CD14-positive monocyte (primary cell): Measurements from ENCODE around the gene USP53. TPM values are rescaled to one million over a fixed set of nuclear protein-coding genes. Genes with fewer than 3 reads are reported as not detected.

Experiments
- DNase-seq, 3 donors: peaks; one replicate each; pipeline ENCODE4 v3.0.0-alpha.2; 2011 to 2022
- H2AFZ ChIP-seq: 2 replicates; pipeline ENCODE4 v1.6.0; 2012; ENCODE audit warnings: mild to moderate bottlenecking, low read depth, low read length, inconsistent platforms; ENCODE audit not compliant: insufficient read depth, poor library complexity, severe bottlenecking
- H3K27ac ChIP-seq, 2 donors: 1 replicate in 1 of 2; 2 replicates in 1 of 2; pipeline ENCODE4 v1.5.1; 2012 to 2013; ENCODE audit warnings: low read length in 2 of 2, control low read depth in 1 of 2, inconsistent platforms in 1 of 2, low read depth in 1 of 2, mild to moderate bottlenecking in 1 of 2
- H3K27me3 ChIP-seq, 2 donors: one replicate each; pipeline versions ENCODE4 v1.6.0 to v1.6.1; 2011 to 2013; ENCODE audit warnings: low read length in 2 of 2; ENCODE audit not compliant: control insufficient read depth in 2 of 2, insufficient read depth in 2 of 2
- H3K36me3 ChIP-seq, 2 donors: replicated peaks in 1 of 2; 1 replicate in 1 of 2; 2 replicates in 1 of 2; pipeline versions ENCODE4 v1.5.1 to v1.6.1; 2012 to 2013; ENCODE audit warnings: low read length in 2 of 2, control low read depth in 1 of 2, inconsistent platforms in 1 of 2, mild to moderate bottlenecking in 1 of 2; ENCODE audit not compliant: insufficient read depth in 2 of 2, control insufficient read depth in 1 of 2
- H3K4me1 ChIP-seq, 2 donors: 1 replicate in 1 of 2; 2 replicates in 1 of 2; pipeline versions ENCODE4 v1.5.1 to v1.6.1; 2012 to 2013; ENCODE audit warnings: low read length in 2 of 2, control low read depth in 1 of 2, inconsistent platforms in 1 of 2, mild to moderate bottlenecking in 1 of 2, moderate library complexity in 1 of 2; ENCODE audit not compliant: insufficient read depth in 2 of 2, control insufficient read depth in 1 of 2
- H3K4me2 ChIP-seq: replicated peaks from 2 replicates; pipeline ENCODE3; 2012; ENCODE audit warnings: low read length, moderate library complexity, mild to moderate bottlenecking; ENCODE audit not compliant: poor library complexity, severe bottlenecking; ENCODE audit errors: extremely low read depth
- H3K4me3 ChIP-seq, 3 experiments: fragments of 200-600 bp in 1 of 3; sonication (generic) in 1 of 3; replicated peaks in 1 of 3; 1 replicate in 2 of 3; 2 replicates in 1 of 3; pipeline ENCODE4 v1.5.1; 2011 to 2013; ENCODE audit warnings: low read length in 3 of 3, mild to moderate bottlenecking in 3 of 3, control low read depth in 2 of 3, low read depth in 2 of 3, inconsistent platforms in 1 of 3, moderate library complexity in 1 of 3
- H3K79me2 ChIP-seq: 2 replicates; pipeline ENCODE4 v1.6.0; 2012; ENCODE audit warnings: mild to moderate bottlenecking, control low read depth, inconsistent platforms, low read length, moderate library complexity; ENCODE audit not compliant: insufficient read depth
- H3K9ac ChIP-seq: 2 replicates; pipeline ENCODE4 v1.6.0; 2017; ENCODE audit warnings: low read length, mild to moderate bottlenecking; ENCODE audit not compliant: insufficient read depth, poor library complexity, severe bottlenecking
- H3K9me3 ChIP-seq, 2 donors: replicated peaks in 1 of 2; 1 replicate in 1 of 2; 2 replicates in 1 of 2; pipeline versions ENCODE4 v1.5.1 to v1.6.1; 2012 to 2013; ENCODE audit warnings: low read length in 2 of 2, control low read depth in 1 of 2; ENCODE audit not compliant: control insufficient read depth in 1 of 2, insufficient read depth in 1 of 2
- H4K20me1 ChIP-seq: 2 replicates; pipeline ENCODE4 v1.6.0; 2012; ENCODE audit warnings: mild to moderate bottlenecking, low read length, control low read depth, moderate library complexity; ENCODE audit not compliant: insufficient read depth
- H3K27ac Mint-ChIP-seq, 7 donors: one replicate each; pipeline ENCODE4 v1.8.0; 2020; ENCODE audit warnings: mild to moderate bottlenecking in 7 of 7, mixed read lengths in 7 of 7, moderate library complexity in 6 of 7, inconsistent platforms in 2 of 7
- H3K27me3 Mint-ChIP-seq, 3 donors: one replicate each; pipeline ENCODE4 v1.8.0; 2021 to 2022; ENCODE audit warnings: low read depth in 3 of 3, mild to moderate bottlenecking in 3 of 3, mixed read lengths in 3 of 3, moderate library complexity in 3 of 3, inconsistent platforms in 1 of 3
- H3K36me3 Mint-ChIP-seq, 2 donors: one replicate each; pipeline ENCODE4 v1.8.0; 2020; ENCODE audit warnings: mixed read lengths in 2 of 2, inconsistent platforms in 1 of 2, mild to moderate bottlenecking in 1 of 2
- H3K4me1 Mint-ChIP-seq: one replicate; pipeline ENCODE4 v1.8.0; 2020; ENCODE audit warnings: mild to moderate bottlenecking, mixed read lengths
- H3K4me3 Mint-ChIP-seq, 2 donors: one replicate each; pipeline ENCODE4 v1.8.0; 2020; ENCODE audit warnings: mild to moderate bottlenecking in 2 of 2, mixed read lengths in 2 of 2, moderate library complexity in 1 of 2
- H3K9me3 Mint-ChIP-seq, 7 donors: one replicate each; pipeline ENCODE4 v1.8.0; 2020 to 2022; ENCODE audit warnings: mixed read lengths in 7 of 7, mild to moderate bottlenecking in 6 of 7, moderate library complexity in 6 of 7, inconsistent platforms in 2 of 7
- CTCF ChIP-seq: fragments of 200-600 bp; IDR thresholded peaks from one replicate; pipeline ENCODE4 v1.8.0; 2022; ENCODE audit warnings: antibody characterized with exemption, mild to moderate bottlenecking
- WGBS: methylation state at CpG from one replicate; pipeline ENCODE4 v1.1.5; 2013; ENCODE audit warnings: missing lambda C conversion rate; ENCODE audit not compliant: insufficient coverage; 5-methylcytosine and 5-hydroxymethylcytosine counted together
- intact Hi-C, 2 donors: fragments of 100-400 bp; cut with micrococcal nuclease; formaldehyde crosslinking; loops; one replicate each; pipeline versions ENCODE4 v1.15.0 to v1.15.1; 2023
- polyA plus RNA-seq, 3 donors: library from polyadenylated mRNA; depleted of rRNA in 1 of 3; unstranded in 2 of 3; stranded (reverse) in 1 of 3; fragments of 300-500 nt in 2 of 3; fragments of >200 nt in 1 of 3; fragmentation: Illumina TruSeq in 2 of 3; gene quantifications; 1 replicate in 2 of 3; 2 replicates in 1 of 3; pipeline ENCODE4 v1.2.3, GENCODE V29; 2012 to 2021

USP53 gene
- polyA plus RNA-seq, 3 donors: 0.11 to 0.44 (median 0.22) TPM

GRCh38 chr4:119189638-119190037, 22.9 kb upstream of the USP53 start:
- Histone ChIP-seq H3K4me3 (no peak overlapping the region), H3K27me3 (no peaks in the 10 kb centered on the region), H3K9me3 (no peaks in the 10 kb centered on the region), H4K20me1 (no peaks in the 10 kb centered on the region), H2AFZ (no peak overlapping the region), H3K4me1 (no peaks in the 10 kb centered on the region), H3K36me3 (no peaks in the 10 kb centered on the region), H3K4me2 (no peak overlapping the region), H3K79me2 (no peaks in the 10 kb centered on the region), H3K9ac (no peak overlapping the region), H3K27ac (no peak overlapping the region)
- peaks cover 0 to 2% (median 0%) of the 10 kb centered on the region in 7 donors for H3K9me3 Mint-ChIP-seq
- H3K4me1 Mint-ChIP-seq: peaks cover 3% of the 10 kb centered on the region
- no peak overlapping the region for H3K27ac Mint-ChIP-seq
- TF ChIP-seq CTCF: no peak
- WGBS: no CpG with 5 or more reads among the region's 1 CpG
- no peak overlapping the region for H3K4me3 Mint-ChIP-seq
- H3K36me3 Mint-ChIP-seq: no peaks in the 10 kb centered on the region
- intact Hi-C loops: no loop called here
- H3K27me3 Mint-ChIP-seq: no peaks in the 10 kb centered on the region
- no peak for DNase-seq

GRCh38 chr4:119190354-119190753, 22.2 kb upstream of the USP53 start:
- Histone ChIP-seq H3K36me3 (no peaks in the 10 kb centered on the region), H3K4me2 (no peak overlapping the region), H4K20me1 (no peaks in the 10 kb centered on the region), H3K9me3 (no peaks in the 10 kb centered on the region), H3K27ac (no peak overlapping the region), H3K4me1 (no peaks in the 10 kb centered on the region), H3K79me2 (no peaks in the 10 kb centered on the region), H3K27me3 (no peaks in the 10 kb centered on the region), H3K9ac (no peak overlapping the region), H2AFZ (no peak overlapping the region), H3K4me3 (no peak overlapping the region)
- no peak overlapping the region for H3K4me3 Mint-ChIP-seq
- no peak for DNase-seq
- TF ChIP-seq CTCF: no peak
- intact Hi-C loops: no loop called here
- peaks cover 3% of the 10 kb centered on the region for H3K4me1 Mint-ChIP-seq
- peaks cover 0 to 2% (median 0%) of the 10 kb centered on the region in 7 donors for H3K9me3 Mint-ChIP-seq
- H3K27me3 Mint-ChIP-seq: no peaks in the 10 kb centered on the region
- no peaks in the 10 kb centered on the region for H3K36me3 Mint-ChIP-seq
- no CpG with 5 or more reads among the region's 2 CpGs for WGBS
- no peak overlapping the region for H3K27ac Mint-ChIP-seq
